HG03139 (cell line): Measurements from ENCODE around the gene GJA3.
A peak's percentile ranks its signal among the peaks of the same experiment; 100 is the strongest.

ENCODE experiments used
- ATAC-seq: cut with Tn5 transposase; IDR thresholded peaks from one replicate; pipeline ENCODE4 v1.9.1; 2021; ENCODE audit not compliant: unreplicated experiment

Gene GJA3

DNA sequence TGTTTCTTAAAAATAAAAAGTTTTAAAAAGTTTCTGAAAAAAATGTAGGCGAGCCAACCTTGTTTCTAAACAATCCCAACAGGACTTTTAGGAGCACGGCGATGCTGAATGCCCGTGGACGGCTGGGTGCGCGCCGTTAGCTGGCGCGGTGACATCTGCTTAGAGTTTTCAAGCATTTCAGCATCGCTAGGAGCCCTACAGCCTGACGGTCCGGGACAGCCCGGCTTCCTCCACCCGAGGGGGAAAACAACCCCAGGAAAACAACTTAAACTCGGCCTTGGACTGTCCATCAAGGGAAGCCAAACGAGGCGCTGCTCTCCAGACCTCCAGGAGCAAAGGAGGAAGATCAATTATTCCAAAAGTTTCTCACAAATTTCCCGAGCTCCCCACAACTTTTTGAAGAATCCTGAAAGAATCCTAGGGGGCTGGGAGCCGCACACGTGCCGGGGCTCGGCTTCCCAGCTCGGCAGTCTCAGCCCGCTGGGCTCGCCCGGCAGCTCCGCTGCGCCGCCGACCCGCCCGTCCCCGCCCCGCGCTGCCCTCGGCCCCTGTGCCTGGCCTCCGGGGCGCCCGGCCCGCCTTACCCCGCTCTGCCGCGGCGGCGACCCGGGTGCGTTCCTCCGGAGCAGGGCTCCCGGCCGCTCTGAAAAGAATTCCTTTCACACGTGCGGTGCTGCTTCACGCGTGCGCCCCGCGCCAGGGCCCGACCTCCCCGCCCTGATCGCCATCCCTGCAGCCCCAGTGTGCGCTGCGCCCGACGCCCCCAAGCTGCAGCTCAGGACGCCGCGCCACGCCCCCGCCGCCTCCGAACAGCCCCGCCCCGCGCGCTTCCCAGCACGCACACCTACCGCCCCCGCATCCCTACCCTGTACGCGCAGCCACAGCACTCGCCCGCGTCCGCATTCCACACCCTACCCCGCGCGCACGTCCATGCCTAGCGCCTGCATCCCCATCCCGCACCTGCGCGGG, at the start of gene GJA3:
Gene GJA3 (minus strand): TSS at position 747 of the 969 bp plus-strand sequence. CDS start 17,764 bp downstream, outside the sequence.
- ATAC-seq: peak; percentile 51

DNA sequence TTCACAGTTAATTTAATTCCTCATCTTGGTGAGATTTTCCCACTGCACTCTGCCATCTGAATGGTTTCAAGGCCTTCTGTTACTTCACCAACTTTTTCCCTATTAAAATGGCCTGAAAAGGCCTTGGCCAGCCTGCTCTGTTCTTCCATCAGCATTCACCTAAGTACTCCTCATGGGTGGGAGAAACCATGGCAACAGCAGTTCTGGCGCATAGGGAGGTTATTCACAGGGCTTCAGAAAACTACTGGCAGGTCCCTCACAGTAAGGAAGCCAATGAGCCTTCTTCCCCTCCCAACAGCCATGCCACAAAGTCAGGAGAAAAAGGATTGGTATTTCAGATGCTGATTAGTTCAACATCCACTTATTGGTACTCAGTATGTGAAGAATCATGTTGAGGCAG, 49.1 kb upstream of the GJA3 start:
- ATAC-seq: no peak

GRCh38 chr13:20206698-20207235, 45.9 kb upstream of the GJA3 start:
- ATAC-seq: no peak

DNA sequence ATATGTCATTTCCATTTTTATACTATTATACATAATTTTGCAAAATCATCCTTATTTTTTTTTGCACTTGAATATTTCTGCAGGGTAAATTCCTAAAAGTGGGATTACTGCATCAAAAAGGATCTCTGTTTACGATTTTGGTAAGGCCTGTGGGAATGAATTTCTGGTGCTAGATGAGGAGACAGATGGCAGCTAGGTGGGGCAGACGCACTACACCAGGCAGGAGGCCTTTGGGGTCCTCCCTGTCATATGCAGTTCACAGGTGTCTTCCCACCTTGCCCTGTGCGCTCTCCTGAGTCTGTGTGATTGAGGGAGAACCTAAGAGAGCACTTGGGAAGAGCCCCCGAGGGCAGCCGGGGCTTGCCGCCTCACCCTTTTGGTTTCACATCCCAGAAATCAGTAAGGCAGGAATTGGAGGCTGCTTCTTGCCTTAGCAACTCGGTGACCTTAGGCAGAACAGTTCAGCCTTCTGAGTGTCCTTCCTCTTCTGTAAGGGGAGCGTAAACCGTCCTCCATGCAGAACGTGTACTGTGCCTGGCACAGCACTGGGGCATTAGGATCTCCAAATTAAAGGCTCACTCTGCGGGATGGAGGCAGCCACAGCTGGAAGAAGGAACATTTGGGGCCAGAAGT, 45.3 kb upstream of the GJA3 start:
- no peak for ATAC-seq

- no peak for ATAC-seq
Observed at GRCh38 chr13:20198781-20199180, 37.9 kb upstream of the GJA3 start.

DNA sequence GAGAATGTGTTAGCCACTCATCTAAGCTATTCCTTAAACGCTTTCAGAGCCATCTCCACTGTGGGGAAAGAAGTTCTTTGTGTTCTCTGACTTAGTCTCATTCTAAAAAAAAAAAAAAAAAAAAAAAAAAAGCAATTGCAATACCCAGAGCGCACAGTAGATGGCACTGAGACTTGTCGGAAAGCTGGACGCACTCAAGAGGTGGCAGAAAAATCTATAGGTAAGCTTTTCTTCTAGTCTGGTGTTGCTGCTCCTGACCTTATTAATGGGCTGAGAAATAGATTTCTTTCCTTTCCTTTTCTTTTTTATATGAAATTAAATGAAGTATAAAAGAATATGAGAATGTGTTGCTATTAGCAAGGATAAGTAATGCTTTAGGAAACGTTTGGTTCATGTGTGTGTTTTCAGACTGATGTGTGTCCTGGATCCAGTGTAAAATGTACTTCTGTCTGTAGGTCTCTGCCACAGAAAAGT, 36.5 kb upstream of the GJA3 start:
- no peak for ATAC-seq

- no peak for ATAC-seq
Observed at GRCh38 chr13:20195801-20196200, 34.9 kb upstream of the GJA3 start.

- no peak for ATAC-seq
Observed at GRCh38 chr13:20193907-20194631, 33.2 kb upstream of the GJA3 start.

DNA sequence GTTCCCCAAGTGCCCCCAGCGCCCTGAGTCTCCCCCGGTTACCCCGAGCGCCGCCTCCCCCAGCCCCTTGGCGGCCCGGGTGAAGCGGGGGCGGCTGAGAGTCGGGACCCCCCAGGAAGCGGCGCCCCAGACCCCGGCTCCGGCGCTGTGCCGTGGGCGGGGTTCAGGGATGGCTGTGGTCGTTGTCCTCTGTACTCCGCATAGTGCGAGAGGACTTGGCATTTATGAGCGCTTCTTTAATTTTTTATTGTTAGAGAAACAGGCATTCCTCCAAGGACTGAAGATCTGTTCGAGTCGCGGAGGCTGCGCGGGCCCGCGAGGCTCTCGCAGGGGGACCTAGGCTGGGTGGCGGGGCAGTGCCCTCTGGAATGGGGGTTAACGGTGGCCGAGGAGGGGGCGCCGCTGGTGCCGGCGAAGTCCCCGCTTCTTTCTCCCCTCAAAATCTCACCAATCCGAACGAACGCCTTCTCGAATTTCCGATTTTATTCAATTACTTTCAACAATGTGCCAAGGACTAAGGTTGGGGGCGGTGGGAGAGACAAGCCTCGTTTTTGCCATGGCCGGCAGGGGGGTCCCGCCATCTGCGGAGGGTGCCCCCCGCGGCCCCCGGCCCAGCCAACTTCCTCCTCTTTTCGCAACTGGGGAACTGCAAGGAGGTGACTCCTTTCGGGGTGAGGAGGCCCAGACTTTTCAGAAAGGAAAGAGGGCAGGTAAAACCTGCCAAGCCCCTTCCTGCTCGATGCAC, 32.5 kb upstream of the GJA3 start:
- no peak for ATAC-seq

DNA sequence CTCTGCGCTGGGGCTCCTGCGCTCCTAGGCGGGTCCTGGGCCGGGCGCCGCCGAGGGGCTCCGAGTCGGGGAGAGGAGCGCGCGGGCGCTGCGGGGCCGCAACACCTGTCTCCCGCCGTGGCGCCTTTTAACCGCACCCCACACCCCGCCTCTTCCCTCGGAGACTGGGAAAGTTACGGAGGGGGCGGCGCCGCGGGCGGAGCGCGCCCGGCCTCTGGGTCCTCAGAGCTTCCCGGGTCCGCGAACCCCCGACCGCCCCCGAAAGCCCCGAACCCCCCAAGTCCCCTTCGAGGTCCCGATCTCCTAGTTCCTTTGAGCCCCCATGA, 31.9 kb upstream of the GJA3 start, which contains the start of gene GJB2:
Gene GJB2 (minus strand): TSS at position 103 of the 326 bp plus-strand sequence. CDS start 3,357 bp downstream, outside the sequence.
- no peak for ATAC-seq

GRCh38 chr13:20192158-20192835, 31.4 kb upstream of the GJA3 start:
- ATAC-seq: no peak

GRCh38 chr13:20191311-20192157, 30.7 kb upstream of the GJA3 start:
- no peak for ATAC-seq

- no peak for ATAC-seq
Observed at GRCh38 chr13:20190481-20191310, 29.8 kb upstream of the GJA3 start.

DNA sequence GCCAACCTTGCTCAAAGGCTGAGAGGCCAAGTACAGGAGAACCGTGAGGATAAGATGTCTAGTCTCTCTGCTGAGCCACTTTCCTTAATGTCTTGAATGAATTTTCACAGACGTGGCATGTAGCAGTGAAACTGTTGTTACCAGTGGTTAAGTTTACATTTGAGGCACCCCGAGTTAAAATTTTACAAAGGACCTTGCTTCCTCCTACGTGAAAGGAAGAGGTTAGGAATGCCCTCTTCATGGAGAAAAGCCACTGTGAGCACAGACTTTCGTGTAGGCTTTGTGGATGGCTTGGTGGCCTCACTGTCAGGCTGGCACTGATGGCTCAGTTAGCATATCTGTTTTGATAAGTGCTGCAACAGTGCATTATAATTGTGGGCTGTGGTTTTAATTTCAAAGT, 29.2 kb upstream of the GJA3 start:
- no peak for ATAC-seq

GRCh38 chr13:20188667-20189553, 28.1 kb upstream of the GJA3 start:
- no peak for ATAC-seq

- no peak for ATAC-seq
Observed at GRCh38 chr13:20186771-20187170, 25.9 kb upstream of the GJA3 start.
